ENCODE measurements around the gene ABCG8. TPM values are rescaled to one million over a fixed set of nuclear protein-coding genes. Genes with fewer than 3 reads are reported as not detected.

The ABCG8 gene
- total RNA-seq, 1 donor from 2014 or later: 0.11 TPM

- intact Hi-C loops (cut with DNase I): no loop called here
- DNase-seq: no peak
- no peak for ATAC-seq (ENCODE audit: poor library complexity)
These were observed 14.3 kb upstream of the ABCG8 start for GRCh38 chr2:43824512-43824911.

- DNase-seq: no peak
- intact Hi-C loops (cut with DNase I): no loop called here
- no peak for ATAC-seq (ENCODE audit: poor library complexity)
These were observed 13.7 kb upstream of the ABCG8 start for GRCh38 chr2:43824951-43825493.

- DNase-seq: no peak
- ATAC-seq (ENCODE audit: poor library complexity): no peak
- intact Hi-C loops (cut with DNase I): no loop called here
These were observed 12.9 kb upstream of the ABCG8 start for GRCh38 chr2:43825841-43826240.

DNA sequence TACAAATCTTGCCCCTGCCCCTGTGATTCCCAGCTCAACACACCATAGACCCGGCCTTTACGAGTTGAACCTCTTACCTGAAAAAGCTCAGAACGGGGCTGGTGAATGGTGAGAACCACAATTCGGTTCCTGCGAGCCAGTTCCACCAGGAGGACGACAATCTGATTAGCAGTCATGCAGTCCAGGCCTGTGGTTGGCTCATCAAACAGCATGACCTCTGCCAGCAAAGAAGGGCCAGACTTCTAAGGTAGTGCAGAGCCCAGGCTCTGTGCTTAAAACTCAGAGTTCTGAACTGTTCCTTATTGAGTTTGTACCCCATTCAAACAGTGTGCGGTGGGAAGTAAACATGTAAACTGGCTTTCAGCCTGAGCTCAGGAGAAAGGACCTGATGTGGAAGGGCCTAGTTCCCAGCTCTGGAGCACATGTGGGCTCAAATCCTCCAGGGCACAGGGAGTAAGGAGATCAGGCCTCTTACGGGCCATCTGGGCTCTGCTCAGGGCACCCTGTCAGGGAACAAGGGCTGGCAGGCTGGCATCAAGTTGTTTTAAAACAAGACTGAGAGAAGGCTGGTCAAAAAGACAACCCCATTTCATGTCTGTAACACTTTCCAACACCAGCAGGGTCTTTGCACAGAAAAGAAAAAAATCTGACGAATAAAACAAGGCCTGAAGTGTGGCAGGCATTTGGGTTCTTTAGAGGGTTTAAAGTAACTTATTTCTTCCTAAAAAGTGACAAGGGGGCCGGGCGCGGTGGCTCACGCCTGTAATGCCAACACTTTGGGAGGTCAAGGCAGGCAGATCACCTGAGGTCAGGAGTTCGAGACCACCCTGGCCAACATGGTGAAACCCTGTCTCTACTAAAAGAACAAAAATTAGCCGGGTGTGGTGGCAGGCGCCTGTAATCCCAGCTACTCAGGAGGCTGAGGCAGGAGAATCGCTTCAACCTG is 12.2 kb upstream of the ABCG8 start:
- ATAC-seq (ENCODE audit: poor library complexity) (no peak), DNase-seq (no peak)
- intact Hi-C loops (cut with DNase I): no loop called here

- no peak for DNase-seq
- no peak for ATAC-seq (ENCODE audit: poor library complexity)
These were observed 7.1 kb upstream of the ABCG8 start for GRCh38 chr2:43831543-43832294.

GRCh38 chr2:43832457-43832856 is 6.3 kb upstream of the ABCG8 start:
- DNase-seq (no peak), ATAC-seq (ENCODE audit: poor library complexity) (no peak)
- intact Hi-C loops (cut with DNase I): no loop called here

More at GRCh38 chr2:43831543-43832294, 7.1 kb upstream of the ABCG8 start:
- intact Hi-C loops (cut with DNase I): no loop called here

GRCh38 chr2:43837033-43837432 is 1.7 kb upstream of the ABCG8 start:
- no peak for DNase-seq
- ATAC-seq (ENCODE audit: poor library complexity): no peak
- intact Hi-C loops (cut with DNase I): no loop called here

DNA sequence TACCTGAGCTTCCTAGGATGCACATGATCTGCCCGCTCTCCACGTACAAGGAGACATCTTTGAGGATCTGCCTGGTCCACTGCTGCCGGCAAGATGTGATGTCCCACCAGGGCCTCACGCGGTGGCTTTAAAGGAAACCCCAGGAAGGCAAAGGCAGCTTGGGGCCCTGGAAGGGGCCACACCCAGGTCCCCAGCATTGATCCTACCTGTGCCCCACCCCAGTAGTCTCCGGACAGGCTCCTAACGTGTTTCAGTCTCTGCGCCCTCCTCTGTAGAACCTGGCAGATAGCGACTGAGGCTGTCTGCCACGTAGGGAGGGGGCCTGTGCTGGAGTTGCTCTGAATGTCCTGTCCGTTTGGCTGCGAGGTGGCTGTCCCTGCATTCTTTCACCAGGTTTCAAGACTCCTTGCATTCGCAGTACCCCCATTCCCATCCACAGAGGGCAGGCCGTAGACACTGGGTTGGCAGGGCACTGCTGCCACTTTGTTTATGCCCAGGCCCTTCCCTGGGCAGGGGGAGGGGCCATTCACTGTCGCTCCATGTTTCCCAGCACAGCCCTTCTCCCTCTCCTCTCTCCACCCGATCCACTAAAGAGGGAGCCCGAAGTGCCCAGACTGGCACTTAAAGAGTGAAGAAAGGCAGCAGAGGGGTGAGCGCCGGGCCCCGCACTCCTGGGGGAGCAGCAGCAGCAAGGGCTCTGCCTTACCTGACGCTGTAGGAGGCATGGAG is 776 bp upstream of the ABCG8 start:
- DNase-seq (no peak), ATAC-seq (ENCODE audit: poor library complexity) (no peak)
- intact Hi-C loops (cut with DNase I): no loop called here

GRCh38 chr2:43839776-43840564 is 1.2 kb downstream of the ABCG8 start:
- intact Hi-C loops (cut with DNase I): no loop called here
- no peak for ATAC-seq (ENCODE audit: poor library complexity)
- DNase-seq: no peak

DNA sequence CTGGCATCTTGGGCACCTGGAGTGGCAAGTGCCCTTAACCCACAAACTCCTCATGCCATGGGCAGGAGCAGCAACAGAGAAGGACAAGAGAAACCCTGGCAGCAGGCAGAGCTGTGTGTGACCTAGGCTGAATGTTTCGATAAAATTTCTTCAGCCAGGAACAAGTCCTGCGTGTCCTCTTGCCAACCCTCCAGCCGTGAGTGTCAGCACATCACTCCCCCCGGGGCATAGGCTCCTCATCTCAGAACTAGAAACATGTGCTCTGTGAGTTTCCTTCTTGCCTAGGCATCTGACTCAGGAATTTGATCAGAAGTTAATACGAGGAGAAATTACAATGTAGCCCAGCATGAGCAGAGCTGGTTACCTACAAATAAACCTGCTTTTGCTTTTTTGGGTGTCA is 2.2 kb downstream of the ABCG8 start:
- intact Hi-C loops (cut with DNase I): no loop called here
- ATAC-seq (ENCODE audit: poor library complexity): no peak

DNA sequence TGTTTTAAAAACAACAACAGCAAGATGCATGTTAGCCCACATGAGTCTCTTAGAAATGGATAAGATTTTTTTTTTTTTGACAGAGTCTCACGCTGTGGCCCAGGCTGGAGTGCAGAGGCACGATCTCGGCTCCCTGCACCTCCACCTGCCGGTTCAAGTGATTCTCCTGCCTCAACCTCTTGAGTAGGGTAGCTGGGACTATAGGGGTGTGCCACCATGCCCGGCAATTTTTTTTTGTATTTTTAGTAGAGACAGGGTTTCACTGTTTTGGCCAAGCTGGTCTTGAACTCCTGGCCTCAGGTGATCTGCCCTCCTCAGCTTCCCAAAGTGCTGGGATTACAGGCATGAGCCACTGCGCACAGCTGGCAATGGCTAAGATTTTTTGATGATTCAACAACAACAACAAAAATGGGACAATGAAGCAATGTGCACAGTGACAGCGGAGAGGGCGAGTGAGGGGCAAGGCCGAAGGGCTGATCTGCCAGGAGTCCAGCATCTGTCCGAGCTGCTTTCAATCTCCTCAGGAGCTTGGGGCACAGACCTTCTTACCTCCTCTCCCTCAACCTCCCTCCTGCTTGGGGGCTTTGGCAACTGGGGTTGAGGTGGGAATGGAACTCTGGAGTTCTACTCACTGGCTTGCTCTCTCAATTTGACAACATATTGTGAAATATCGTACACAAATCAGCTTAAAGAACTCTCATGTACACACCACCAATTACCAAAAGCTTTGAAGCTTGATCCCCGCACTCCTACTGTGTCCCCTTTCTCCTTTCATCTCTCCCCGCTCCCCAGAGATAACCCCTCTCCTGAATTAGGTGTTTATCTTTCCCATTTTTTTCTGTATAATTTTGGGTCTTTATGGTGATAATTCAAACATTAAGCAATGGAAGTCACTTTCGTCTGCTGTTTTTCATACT is 3.4 kb downstream of the ABCG8 start:
- ATAC-seq (ENCODE audit: poor library complexity): no peak
- intact Hi-C loops (cut with DNase I): no loop called here
- no peak for DNase-seq

More for the DNA sequence above, 2.2 kb downstream of the ABCG8 start:
- no peak for DNase-seq

DNA sequence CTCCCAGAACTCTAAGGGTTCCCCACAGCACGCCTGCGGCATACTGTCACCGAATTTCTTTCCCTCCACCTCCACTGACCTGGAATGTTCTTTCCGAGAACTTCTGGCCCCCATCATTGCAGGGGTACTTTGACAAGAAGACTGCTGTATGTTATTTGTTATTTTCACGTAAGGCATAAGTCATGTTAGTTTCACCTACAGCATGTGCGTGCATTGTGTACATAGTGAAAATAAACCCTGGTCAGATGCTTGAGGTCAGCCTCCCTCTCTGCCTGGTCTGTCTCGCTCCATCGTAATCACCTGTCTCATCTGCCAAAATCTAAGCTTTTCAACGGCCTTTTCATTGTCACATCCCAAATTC is 4.1 kb downstream of the ABCG8 start:
- no peak for ATAC-seq (ENCODE audit: poor library complexity)
- DNase-seq: no peak
- intact Hi-C loops (cut with DNase I): no loop called here

DNA sequence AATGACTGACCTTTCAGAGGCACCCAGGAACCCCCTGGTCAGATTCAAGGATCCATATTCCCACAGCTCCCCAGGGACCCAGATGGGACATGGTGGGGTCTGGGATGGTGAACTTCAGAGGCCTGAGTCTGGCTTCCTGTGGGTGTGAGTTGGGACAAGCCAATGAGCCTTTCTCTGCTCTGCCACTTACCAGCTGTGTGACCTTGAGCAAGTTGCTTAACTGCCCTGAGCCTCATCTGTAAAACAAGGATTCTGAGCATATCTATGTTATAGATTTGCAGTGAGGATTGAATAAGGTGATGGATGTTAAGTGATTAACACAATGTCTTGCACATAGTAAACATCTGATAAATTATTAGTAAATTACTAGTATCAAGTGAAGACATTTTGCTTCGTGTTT is 6.4 kb downstream of the ABCG8 start:
- ATAC-seq (ENCODE audit: poor library complexity) (no peak), DNase-seq (no peak)
- intact Hi-C loops (cut with DNase I): no loop called here

- ATAC-seq (ENCODE audit: poor library complexity): no peak
- intact Hi-C loops (cut with DNase I): no loop called here
- no peak for DNase-seq
These were observed 7.5 kb downstream of the ABCG8 start for GRCh38 chr2:43846140-43846793.

GRCh38 chr2:43848214-43848613 is 9.4 kb downstream of the ABCG8 start:
- DNase-seq: no peak
- intact Hi-C loops (cut with DNase I): no loop called here
- no peak for ATAC-seq (ENCODE audit: poor library complexity)

GRCh38 chr2:43851011-43851980 is 12.5 kb downstream of the ABCG8 start:
- intact Hi-C loops (cut with DNase I): no loop called here
- DNase-seq: no peak

More at GRCh38 chr2:43851011-43851980, 12.5 kb downstream of the ABCG8 start:
- no peak for ATAC-seq (ENCODE audit: poor library complexity)
